H4 (cell line): ENCODE results near the gene IGF2BP1. TPM values are rescaled to one million over a fixed set of nuclear protein-coding genes. Genes with fewer than 3 reads are reported as not detected.
"Not testable (repeated sequence)": the region's sequence is repeated elsewhere in the genome, so short reads cannot be mapped to it uniquely, and the experiment has no call there.

Source experiments
- DNase-seq: peaks from one replicate; pipeline ENCODE4 v3.0.0-alpha.2; 2015; ENCODE audit warnings: low spot score
- total RNA-seq: library from RNA; depleted of rRNA; stranded (reverse); fragments of >200 nt; shearing (Covaris generic); gene quantifications from 2 replicates; pipeline ENCODE4 v1.2.3, GENCODE V29; 2014

The IGF2BP1 gene
- total RNA-seq, 1 experiment from 2014 or later = 6.8 TPM

DNA sequence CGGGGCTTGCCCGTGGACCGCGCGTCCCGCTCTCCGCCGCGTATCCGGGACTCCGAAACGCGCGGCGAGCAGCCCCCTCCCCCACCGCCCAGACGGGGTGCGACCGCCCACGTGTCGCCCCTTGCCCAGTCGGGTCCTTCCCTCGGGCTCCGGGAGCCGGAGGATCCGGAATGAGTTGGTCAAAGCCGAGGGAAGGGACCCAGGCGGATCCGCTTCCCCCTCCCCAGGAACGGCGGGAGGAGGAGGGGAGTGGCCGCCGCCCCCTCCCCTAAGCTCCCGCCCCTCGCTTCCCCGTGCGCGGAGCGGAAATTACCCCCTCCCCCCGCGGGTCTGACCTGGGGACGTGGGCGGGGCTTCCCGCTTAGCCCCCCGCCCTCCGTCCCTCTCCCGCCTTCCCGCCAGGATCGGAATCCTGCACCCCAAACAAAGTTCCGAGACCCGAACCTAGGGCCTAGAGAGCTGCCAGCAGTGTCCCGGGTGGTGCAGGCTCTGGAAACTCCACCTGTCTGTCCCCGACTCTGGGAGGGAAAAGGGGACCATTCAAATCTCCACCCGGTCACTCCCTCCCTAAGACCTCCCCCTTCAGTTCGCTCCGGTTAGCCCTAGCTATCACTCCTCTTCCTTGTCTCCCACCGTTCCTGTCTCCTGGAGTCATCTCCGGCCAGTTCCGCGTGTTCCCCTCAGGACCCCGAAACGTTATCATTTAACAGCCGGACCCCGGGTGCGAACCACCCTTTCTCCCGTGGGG is 1.0 kb upstream of the IGF2BP1 start:
- DNase-seq = peak; percentile 73

DNA sequence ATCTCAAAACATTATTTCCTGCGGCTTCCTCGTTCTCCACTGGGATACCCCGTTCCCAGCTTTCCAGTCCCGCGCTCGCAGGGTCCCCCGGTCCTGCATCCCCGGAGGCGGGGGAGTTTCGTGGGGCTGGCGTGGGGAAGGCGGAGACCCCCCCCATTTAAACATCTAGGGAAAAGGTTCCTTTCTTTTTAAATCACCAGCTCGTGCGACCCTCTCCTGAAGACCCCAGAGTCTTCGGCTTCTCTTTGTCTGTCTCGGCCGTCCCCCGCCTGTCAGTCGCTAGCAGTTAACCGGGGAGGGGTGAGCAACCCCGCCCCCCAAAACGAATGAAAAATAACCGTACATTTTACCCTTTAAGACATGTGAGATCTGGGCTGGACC is 473 bp upstream of the IGF2BP1 start:
- no peak for DNase-seq

DNA sequence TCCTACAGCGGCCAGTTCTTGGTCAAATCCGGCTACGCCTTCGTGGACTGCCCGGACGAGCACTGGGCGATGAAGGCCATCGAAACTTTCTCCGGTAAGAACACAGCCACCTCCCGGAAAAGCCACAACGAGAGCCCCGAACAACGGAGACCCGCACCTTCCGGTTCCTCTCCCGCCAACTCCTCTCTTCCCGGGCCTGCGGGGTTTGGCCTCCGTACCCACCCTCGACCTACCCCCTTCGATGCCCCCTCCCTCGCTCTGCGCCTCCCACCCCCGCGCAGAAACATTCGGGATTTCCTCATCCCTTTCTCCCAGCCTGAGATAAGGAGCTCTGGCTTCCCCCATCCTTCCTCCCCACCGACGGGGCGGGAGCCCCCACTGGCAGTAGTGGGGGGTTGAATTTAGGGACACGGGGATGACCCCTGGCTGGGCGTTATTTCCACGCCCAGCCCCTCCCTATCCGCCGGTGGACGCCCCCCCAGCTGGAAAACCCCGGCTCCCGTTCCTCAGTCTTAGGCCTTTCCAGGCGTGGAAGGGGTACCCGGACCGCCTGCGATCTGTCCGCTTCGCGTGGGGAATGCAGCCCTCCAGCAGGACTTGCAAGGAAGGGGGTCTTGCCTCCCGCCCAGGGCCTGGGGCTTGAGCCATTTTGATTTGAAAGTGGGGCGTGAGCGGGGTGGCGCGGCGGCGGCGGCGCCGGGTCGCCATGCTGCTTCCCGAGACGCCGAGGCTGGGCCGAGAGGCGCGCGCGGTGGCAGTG is 822 bp downstream of the IGF2BP1 start:
- no peak for DNase-seq

DNA sequence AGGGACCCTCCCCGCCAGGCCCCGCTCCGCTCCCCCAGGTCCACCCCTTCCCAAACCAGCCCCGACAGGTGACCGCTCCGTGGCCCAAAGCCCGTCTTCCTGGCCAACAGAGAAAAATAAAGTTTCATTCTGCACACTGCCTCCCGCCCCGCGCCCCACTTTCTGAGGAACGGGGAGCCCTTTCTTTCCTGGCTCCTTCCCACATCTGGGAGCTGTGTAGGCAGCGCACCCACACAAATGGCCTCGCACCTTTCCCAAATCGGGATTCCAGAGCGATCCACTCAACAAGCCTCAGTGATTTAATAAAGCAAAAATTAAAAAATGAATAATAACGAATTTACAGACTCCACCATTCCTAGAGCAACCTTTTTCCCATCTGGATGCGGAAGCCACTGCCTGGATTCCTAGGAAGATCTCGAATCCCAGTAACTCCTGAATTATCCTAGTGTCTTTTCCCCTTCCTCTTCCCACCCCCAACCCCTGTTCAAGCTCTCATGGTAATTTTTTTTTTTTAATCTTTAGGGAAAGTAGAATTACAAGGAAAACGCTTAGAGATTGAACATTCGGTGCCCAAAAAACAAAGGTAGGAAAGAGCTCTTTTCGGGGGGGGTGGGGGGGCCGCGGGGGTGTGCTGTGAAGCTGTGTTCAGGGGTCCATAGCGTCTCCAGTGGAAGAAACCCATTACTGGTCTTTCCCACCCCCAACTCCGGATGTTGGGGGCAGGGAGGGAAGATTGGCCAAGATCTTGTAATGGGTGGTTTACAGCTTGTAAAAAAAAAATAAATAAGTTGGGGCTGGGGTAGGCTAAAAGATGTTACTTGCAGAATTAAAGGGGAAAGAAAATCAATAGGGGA is 1.6 kb downstream of the IGF2BP1 start:
- no peak for DNase-seq

DNA sequence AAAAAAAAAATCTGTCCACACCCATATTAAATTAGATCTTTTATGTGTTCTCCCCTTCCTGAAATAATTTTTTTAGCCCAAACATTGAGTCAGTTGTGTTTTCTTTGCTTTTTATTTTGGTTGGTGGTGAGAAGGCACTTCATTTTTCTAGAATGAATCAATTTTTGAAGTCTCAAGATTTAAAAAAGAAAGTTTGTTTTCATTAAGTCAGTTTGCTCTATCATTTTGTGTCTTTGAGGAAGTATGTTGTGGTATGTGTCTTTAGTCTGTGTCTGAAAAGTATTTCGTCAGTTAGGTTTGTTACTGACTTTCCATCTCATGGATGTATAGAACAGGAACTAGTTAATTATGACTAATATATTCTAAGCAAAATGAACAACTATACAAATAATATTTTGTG is 3.8 kb downstream of the IGF2BP1 start:
- no peak for DNase-seq

DNA sequence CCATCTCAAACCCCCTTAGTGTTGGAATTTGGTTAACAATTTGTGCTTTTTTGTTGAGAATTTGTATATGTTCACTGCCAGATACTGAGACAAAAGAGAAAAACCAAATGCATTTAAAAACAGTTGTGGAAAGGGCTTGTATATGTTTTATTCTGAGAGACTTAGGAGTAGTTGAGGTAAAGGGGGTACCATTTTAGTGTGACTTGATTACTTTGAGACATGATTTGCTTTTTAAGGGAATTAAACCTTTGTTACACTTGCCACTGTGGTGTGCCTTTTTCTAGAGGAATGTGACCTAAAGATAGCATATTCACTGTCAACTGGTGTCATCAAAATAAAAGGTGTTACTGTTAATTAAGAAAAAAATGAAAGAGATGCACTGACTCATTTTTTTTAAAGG is 4.5 kb downstream of the IGF2BP1 start:
- no peak for DNase-seq

DNA sequence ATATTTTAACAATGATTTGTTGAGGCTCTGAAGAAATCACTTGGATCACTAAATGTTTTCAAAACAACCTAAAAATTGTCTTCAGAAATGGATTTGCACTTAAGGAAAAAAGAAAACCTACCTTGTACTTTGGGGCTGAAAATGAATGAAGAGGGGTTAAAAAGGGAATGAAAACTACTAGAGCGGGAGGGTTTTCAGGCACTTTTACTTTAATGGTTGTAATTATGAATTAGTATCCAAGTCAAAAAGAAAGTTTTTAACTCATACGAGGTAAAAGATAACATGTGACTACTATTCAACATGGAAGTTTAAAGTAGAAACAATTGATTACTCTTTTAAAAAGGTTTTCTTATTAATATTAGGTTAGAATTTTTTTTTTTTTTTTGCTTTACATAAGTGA is 5.1 kb downstream of the IGF2BP1 start:
- no peak for DNase-seq

DNA sequence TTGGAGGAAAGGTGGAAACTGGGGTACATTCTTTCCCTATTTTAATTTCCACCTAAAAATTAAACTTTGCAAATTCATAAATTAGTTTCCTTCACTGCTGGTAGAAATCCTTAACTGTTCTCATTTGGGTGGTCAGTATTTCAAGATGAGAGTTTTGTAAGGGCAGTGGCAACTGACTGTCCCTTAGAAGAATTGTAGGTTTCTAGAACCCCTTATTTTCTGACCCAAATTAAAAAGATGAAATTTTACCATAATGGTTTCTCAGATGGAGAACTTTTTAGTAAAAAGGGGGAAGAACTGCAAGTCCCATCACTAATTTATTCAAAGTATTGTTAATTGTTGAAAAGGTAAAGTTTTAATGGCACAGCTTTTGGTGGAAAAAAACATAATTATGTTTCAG is 5.6 kb downstream of the IGF2BP1 start:
- no peak for DNase-seq

DNA sequence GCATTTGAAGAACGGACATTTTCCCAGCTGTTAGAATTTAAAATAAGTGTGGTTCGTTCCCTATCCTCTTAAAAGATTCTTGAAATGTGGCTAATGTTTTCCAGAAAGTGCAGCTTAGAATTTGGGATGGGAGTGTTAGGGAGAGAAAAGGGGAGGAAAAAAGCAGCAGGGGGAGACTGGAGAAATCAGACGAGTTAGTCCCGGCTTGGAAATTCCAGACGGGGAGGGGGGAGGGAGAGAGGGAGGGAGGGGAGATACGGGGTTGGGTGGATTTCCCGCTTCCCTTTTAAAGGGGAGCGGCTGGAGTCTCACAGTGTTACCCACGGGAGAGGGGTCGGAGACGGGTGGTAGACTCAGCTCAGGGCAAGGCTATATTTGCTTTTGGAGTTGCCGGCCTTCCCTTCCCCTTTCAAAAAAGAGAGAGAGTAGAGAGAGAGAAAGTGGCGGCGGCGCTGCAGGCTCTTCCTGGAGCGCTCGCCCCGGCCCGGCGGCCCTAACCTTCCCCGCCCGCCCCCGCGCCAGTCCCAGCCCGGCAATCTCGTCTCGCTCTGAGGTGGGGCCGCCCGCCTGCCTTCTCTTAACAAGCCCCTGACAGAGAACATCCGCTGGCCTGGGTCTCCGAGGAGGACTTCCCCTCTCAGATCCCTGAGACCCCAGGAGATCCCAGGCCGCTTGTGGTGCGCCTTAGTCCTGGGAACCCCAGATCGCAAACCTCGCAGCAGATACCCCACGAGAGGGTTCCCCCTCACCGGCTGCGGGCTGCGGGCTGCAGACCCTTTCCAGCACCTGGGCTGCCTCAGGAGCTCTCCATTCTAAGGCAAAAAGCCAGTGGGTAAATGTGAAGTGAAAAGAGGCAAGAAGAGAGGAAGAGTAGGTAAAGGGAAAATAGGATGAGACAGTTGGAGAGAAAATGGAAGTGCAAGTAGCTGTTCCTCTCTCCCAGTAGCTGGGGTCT is 6.6 kb downstream of the IGF2BP1 start:
- DNase-seq = no peak

DNA sequence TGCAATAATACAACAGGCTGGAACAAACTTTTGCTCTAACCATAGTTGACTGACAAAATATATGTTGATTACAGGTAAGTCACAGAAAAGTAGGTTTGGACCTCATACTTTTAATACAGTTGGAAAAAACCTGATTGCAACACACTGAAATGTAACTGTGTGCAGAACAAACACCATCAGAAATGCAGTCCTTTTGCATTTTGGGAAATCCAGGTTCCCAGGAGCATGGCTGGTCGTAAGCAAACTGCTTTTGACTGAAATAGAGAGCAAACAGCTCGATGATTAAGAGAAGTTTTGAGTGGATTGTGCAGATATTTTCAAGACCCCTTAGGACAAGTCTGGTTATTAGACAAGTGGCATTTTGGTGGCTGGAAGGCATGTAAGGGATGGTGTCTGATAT is 8.0 kb downstream of the IGF2BP1 start:
- no peak for DNase-seq

DNA sequence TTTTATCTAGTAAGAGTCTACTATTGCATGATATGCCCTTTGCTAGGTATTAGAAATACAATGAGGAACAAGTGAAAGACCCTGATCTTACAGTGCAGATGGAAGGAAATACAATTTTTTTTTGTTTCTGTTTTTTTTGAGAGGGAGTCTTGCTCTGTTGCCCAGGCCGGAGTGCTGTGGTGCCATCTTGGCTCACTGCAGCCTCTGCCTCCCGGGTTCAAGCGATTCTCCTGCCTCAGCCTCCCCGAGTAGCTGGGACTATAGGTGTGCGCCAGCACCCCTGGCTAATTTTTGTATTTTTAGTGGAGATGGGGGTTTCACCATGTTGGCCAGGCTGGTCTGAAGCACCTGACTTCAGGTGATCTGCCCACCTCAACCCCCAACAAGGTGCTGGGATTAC is 11.7 kb downstream of the IGF2BP1 start:
- not testable (repeated sequence) for DNase-seq

DNA sequence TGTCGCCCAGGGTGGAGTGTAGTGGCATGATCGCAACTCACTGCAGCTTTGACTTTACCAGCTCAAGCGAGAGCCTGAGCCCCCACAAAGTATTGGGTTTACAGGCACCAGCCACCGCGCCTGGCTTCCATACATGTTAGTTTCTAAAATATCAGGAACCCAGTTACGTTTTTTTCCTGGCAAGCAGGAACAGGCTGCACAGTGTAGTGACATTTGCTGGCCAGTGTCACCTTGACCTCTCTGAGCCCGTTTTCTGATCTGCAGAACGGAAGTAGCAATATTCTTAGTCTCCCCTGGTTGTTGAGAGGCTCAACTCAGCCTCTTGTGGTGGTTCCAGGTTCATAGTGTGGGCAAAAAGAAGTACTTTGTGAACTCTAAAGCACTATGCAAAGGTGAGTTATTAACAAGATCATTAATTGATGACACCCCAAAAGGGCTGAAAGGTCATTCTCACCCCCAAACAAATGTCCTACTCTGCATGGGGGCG is 15.6 kb downstream of the IGF2BP1 start:
- no peak for DNase-seq

DNA sequence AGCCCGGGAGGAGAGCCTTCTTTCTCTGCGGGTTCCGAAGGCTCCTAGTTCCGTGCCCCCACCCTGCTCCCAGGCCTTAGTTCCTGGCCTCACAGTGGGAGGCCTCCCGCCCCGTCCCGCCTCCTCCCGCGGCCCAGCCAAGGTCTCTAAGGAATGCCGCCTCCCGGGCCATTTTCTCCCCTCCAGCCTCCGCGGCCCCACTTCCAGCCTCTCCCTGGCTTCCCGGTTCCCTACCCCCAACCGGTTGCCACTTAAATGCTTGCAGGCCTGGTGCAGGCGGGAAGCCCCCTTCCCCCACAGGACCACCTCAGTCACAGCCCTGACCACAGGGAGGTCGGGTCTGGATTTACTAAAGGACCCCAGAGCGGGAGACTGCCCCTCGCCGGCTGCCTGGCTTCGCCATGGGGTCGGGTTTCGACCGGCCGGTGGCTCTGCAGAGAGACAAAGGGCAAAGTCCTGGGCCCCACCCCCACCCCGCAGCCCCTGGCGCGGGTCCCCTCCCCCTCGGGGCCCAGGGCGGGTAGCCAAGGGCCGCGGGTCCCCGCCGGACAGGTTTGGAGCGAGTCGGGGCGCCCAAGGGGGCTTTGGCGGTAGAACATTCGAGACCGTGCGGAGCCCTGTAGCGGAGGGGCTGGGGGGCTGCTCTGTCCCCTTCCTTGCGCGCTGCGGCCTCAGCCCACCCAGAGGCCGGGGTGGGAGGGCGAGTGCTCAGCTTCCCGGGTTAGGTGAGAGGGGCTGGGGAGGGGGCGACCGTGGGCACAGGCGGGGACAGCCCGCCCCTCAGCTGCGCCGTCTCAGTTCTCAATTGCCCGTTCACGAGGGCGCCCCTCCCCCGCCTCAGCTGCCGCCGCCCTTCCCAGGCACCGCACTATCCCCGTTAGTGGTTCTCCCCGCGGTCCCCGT is 16.4 kb downstream of the IGF2BP1 start:
- DNase-seq = no peak

DNA sequence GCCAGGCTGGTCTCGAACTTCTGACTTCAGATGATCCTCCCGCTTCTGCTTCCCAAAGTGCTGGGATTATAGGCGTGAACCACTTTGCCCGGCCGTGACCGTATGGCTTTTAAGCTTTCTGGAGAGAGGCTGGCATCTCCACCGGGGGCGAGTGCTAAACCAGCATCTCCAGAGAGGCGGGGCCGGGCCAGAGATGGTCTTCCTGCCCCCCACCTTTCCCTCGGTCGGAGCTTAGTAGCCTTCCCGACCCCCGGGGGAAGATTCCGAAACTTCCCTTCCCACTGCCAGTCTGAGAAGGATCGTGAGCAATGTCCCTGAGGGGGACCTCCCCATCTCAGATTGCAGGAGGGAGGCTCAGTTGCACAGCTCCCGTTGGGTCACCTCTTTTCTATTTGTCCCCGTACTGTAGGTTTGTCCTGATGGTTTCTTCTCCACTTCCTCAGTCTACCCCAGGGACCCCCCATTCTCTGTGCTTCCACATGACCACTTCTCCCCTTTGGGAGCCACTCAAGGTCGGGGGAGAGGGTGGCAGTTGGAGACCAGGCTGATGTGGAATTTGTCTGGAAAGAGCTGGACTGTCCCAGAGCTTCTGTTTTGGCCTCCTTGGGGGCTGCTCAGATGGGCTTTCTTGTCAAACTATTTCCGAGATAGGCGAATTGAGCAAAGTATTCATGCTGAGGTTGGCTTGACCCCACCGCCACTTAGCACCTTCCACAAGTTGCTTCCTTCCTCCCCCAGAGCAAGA is 18.2 kb downstream of the IGF2BP1 start:
- DNase-seq = no peak

DNA sequence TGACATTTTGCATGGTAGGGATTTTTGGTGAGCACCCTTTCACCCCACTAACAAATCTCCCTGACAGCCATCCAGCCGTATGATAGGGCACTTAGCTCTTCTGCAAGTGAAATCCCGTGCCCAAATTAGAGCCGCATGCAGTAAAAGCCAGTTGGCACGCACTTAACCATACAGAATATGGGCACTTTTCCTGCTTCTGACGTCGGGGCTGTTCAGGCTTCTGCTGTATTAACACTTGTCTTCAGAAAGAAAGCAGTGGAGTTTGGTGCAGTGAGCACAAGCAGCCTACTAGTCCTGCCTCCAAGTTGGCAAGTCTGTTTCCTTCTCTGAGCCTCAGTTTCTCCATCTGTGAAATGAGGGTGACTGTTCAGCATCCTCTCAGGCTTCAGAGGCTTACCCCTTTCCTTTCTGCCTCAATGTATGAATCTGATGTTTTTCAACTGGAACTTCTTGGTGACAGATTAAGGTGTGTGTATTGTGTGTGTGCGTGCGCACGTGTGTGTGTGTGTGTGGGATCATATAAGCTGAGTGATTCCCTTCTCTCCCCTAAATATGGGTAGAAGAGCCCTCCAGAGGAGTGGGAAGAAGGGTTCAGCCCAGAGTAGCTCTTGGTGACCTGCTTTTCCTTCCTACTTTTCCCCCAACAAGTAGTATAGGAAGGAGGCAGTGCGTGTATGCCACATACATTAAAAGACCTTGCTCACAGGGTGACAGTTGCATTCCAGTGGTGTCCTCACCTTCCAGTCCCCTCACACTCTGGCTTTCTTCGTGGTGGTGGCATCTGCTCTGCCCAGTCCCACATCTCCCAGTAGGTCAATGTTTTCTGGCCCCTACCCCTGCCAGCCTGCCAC is 19.0 kb downstream of the IGF2BP1 start:
- no peak for DNase-seq

DNA sequence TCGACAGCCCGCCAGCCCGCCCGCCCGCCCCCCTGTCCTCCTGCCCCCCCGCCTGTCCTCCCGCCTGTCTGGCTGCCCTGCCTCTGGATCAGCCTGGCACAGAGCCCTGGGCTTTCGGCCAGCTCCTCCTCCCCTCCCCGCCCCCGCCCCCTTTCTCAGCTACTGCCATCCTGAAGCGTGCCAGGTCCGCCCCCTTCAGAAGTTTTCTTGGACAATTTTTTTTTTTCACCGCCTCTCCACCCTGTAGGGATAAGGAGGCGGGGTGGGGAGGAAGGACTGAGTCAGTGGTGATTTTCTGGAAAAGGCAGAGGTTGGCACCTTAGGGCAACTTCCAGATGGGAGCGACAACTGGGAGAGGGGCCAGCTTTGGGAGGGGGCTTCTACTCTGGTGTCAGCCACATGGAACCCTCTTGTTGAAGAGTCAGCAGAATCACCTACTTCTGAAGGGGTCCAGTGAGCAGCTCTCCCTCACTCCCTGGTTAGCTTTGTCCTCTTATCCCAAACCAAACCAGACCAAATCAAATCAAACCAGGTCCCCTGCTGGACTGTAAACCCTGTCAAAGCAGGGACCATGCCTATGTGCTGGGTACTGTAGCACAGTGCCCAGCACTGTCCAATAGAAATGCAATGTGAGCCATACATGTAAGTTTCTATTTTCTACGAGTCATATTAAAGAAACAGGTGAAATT is 19.7 kb downstream of the IGF2BP1 start:
- DNase-seq = peak; percentile 90

DNA sequence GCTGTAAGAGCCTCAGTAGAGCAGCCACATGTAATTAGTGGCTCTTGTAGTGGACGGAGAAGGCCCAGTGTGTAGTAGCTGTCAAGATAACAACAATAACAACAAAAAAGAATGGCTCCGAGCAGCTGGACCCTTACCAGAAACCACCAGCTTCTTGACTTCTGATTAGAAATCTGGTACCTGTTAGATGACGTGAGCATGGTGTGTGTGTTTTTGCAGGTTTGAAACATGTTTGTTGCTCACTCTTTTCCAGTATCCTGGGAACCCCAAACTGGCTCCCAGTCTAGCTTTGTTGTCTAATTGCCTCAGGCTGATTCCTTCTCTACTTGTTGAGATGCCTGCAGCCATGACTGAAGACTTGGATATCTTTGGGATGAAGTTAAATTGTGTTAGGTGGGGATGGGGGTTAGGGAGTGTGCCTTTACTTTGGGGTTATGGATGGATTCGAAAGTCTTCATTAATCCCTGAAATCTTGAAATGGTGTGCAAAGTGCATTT is 21.0 kb downstream of the IGF2BP1 start:
- DNase-seq = no peak

DNA sequence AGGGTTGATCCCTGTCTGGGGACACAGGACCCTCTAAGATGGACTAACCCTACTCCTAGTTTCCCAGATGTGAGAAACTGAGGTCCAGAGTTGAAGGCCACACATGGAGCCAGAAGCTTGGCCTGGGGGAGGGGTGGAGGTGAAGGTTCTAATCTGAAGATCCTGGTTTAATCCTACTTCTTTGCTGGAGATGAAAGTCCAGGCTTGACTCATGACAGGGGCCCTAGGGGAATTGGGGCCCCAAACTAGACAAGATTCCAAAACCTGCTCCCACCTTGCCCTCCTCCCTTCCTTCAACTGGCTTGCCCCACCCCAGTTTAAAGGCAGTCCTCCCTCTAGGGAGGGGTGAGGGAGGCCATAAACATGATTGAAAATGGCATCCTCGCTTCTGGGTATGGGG is 21.6 kb downstream of the IGF2BP1 start:
- DNase-seq = no peak
